ENCODE results near the gene MLEC.
"Not testable (repeated sequence)": the region's sequence is repeated elsewhere in the genome, so short reads cannot be mapped to it uniquely, and the experiment has no call there.

Gene MLEC

DNA sequence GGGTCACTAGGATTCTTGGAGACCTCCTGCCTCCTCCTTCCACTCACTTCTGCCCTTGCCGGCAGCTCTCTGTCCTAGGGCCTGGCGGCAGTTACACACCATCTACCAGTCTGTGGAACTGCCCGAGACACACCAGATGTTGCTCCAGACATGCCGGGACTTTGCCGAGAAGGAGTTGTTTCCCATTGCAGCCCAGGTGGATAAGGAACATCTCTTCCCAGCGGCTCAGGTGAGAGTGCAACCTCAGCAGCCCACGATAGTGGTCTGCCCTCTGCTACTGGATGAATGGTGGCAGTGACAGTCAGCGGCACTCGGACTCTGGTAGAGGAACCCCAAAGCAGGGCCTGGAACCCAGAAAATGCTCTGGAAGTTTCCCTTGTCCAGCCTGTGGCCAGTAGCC, 40.0 kb downstream of the MLEC start:
- no peak for DNase-seq (ENCODE audit: low read depth in 1 of 2, low spot score in 1 of 2)
- TF ChIP-seq CTCF (IDR thresholded peaks at IDR 0.05; ENCODE audit: insufficient read depth, low read length) = no peak
- no peak for TF ChIP-seq POLR2AphosphoS5 (IDR thresholded peaks at IDR 0.05; ENCODE audit: low read depth)
- no peak for TF ChIP-seq REST (IDR thresholded peaks at IDR 0.05; ENCODE audit: insufficient replicate concordance, low read depth)
- no peak for TF ChIP-seq GABPA (IDR thresholded peaks at IDR 0.05; ENCODE audit: low read depth)
- TF ChIP-seq SPI1 (IDR thresholded peaks at IDR 0.05; ENCODE audit: borderline replicate concordance, low read depth) = no peak
- no peaks in the 10 kb centered on the region for H3K27me3 ChIP-seq (ENCODE audit: insufficient read depth, poor library complexity, severe bottlenecking)
- H3K27ac ChIP-seq (replicated peaks) = no peak overlapping the region
- no peak overlapping the region for H3K4me3 ChIP-seq (replicated peaks; ENCODE audit: insufficient read depth, low read length)

DNA sequence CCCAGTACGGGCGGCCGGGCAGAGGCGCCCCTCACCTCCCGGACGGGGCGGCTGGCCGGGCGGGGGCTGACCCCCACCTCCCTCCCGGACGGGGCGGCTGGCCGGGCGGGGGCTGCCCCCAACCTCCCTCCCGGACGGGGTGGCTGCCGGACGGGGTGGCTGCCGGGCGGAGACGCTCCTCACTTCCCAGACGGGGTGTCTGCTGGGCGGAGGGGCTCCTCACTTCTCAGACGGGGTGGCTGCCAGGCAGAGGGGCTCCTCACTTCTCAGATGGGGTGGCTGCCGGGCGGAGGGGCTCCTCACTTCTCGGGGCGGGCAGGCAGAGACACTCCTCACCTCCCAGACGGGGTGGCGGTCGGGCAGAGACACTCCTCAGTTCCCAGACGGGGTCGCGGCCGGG, 45.2 kb downstream of the MLEC start:
- not testable (repeated sequence) for H3K27ac ChIP-seq (replicated peaks); DNase-seq (ENCODE audit: low read depth in 1 of 2, low spot score in 1 of 2); H3K4me3 ChIP-seq (replicated peaks; ENCODE audit: insufficient read depth, low read length); H3K27me3 ChIP-seq (ENCODE audit: insufficient read depth, poor library complexity, severe bottlenecking)

DNA sequence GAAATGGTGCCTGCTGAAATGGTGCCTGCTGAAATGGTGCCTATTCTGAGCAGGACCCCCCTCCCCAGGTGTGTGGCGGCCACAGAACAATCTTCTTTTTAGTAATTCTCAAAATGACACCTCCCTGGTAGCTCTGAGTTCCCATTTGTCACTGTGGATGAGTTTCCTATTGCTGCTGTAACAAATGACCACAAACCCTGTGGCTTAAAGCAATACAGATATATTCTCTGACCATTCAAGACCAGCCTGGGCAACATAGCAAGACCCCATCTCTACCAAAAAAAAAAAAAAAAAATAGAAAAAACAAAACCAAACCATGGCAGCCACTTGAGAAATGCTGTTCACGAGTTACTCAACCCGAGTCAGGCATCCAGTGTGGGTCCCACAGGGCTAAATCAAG, 46.6 kb downstream of the MLEC start:
- TF ChIP-seq SPI1 (IDR thresholded peaks at IDR 0.05; ENCODE audit: borderline replicate concordance, low read depth) (no peak), CTCF (IDR thresholded peaks at IDR 0.05; ENCODE audit: insufficient read depth, low read length) (no peak), REST (IDR thresholded peaks at IDR 0.05; ENCODE audit: insufficient replicate concordance, low read depth) (no peak), POLR2AphosphoS5 (IDR thresholded peaks at IDR 0.05; ENCODE audit: low read depth) (no peak), GABPA (IDR thresholded peaks at IDR 0.05; ENCODE audit: low read depth) (no peak)
- DNase-seq (ENCODE audit: low read depth in 1 of 2, low spot score in 1 of 2) = no peak
- Histone ChIP-seq H3K27me3 (ENCODE audit: insufficient read depth, poor library complexity, severe bottlenecking) (no peaks in the 10 kb centered on the region), H3K27ac (replicated peaks) (no peak overlapping the region), H3K4me3 (replicated peaks; ENCODE audit: insufficient read depth, low read length) (no peak overlapping the region)

DNA sequence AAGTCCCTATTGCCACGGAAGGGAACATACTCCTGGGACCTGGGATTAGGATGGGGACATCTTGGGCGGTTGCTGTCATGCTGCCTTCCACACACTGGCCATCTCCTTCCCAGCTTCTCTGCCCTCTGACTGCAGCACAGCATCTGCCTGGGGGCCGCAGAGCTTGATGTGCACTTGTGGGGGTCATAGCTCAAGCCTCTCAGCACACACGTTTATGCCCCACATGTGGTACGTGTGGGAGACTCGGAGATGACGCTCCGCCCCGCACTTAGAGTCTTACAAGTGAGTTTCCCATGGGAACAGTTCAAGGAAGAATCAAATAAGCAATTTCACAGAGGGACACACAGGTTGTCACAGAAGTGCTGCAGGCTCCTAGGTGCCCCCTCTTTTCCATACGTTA, 47.3 kb downstream of the MLEC start:
- no peaks in the 10 kb centered on the region for H3K27me3 ChIP-seq (ENCODE audit: insufficient read depth, poor library complexity, severe bottlenecking)
- DNase-seq (ENCODE audit: low read depth in 1 of 2, low spot score in 1 of 2) = no peak
- TF ChIP-seq SPI1 (IDR thresholded peaks at IDR 0.05; ENCODE audit: borderline replicate concordance, low read depth) (no peak), POLR2AphosphoS5 (IDR thresholded peaks at IDR 0.05; ENCODE audit: low read depth) (no peak), GABPA (IDR thresholded peaks at IDR 0.05; ENCODE audit: low read depth) (no peak), CTCF (IDR thresholded peaks at IDR 0.05; ENCODE audit: insufficient read depth, low read length) (no peak), REST (IDR thresholded peaks at IDR 0.05; ENCODE audit: insufficient replicate concordance, low read depth) (no peak)
- no peak overlapping the region for H3K4me3 ChIP-seq (replicated peaks; ENCODE audit: insufficient read depth, low read length)
- no peak overlapping the region for H3K27ac ChIP-seq (replicated peaks)
